A549 (cell line): ENCODE results near the gene GPAT2. TPM values are rescaled to one million over a fixed set of nuclear protein-coding genes. Genes with fewer than 3 reads are reported as not detected.
"Not testable (repeated sequence)": the region's sequence is repeated elsewhere in the genome, so short reads cannot be mapped to it uniquely, and the experiment has no call there.

ENCODE experiments used
- ATAC-seq, 2 experiments: fragments of 200-7000 bp in 1 of 2; fragments of >200 bp in 1 of 2; cut with Nextera tagmentation in 1 of 2; cut with Tn5 transposase in 1 of 2; 3 replicates each; pipeline versions ENCODE4 v1.8.0 to v1.9.1; 2018 to 2020; ENCODE audit warnings: mild to moderate bottlenecking in 1 of 2, moderate library complexity in 1 of 2
- CTCF ChIA-PET: fragments of 300-600 bp; sonication (Branson Sonifier 250); formaldehyde crosslinking; extraction: SDS; loops from one replicate; lab custom pipeline; 2021; ENCODE audit warnings: antibody characterized with exemption, inconsistent platforms; lab: Yijun Ruan, JAX
- POLR2A ChIA-PET: fragments of 350-600 bp; formaldehyde crosslinking; extraction: SDS; loops from one replicate; lab custom pipeline; 2021; ENCODE audit warnings: antibody characterized with exemption, inconsistent platforms; lab: Yijun Ruan, JAX
- DNase-seq, 2 experiments: peaks; one replicate each; pipeline versions ENCODE4 v3.0.0 to v3.0.0-alpha.2; 2011 to 2016; ENCODE audit warnings: low read depth in 1 of 2, low spot score in 1 of 2
- FAIRE-seq: peaks from 2 replicates; lab custom pipeline; 2011; peaks lifted over from hg19 to GRCh38; lab: Jason Lieb, UNC
- H3K27ac ChIP-seq, 2 experiments: fragments of >200 bp; sonication (Bioruptor Twin); formaldehyde crosslinking; 3 replicates each; pipeline ENCODE4 v1.5.1; 2016 to 2017
- H3K4me1 ChIP-seq: fragments of >200 bp; sonication (Bioruptor Twin); formaldehyde crosslinking; 3 replicates; pipeline ENCODE4 v1.6.1; 2016
- H3K4me2 ChIP-seq: fragments of >200 bp; sonication (Bioruptor Twin); formaldehyde crosslinking; 3 replicates; pipeline ENCODE4 v1.6.1; 2016
- H3K4me3 ChIP-seq: fragments of >200 bp; sonication (Bioruptor Twin); formaldehyde crosslinking; 3 replicates; pipeline ENCODE4 v1.5.1; 2016
- H3K9me3 ChIP-seq: fragments of >200 bp; sonication (Bioruptor Twin); formaldehyde crosslinking; 3 replicates; pipeline ENCODE4 v1.6.1; 2016
- WGBS: methylation state at CpG from one replicate; pipeline ENCODE4 v1.1.6; 2017; ENCODE audit errors: missing lambda C conversion rate; 5-methylcytosine and 5-hydroxymethylcytosine counted together
- polyA plus RNA-seq, 4 experiments: library from polyadenylated mRNA; depleted of rRNA in 3 of 4; stranded (reverse); fragments of >200 nt; fragmentation: RNase III in 1 of 4; extraction: RNeasy Plus Mini Kit Qiagen cat#74134 plus additional on column Dnase treatment in 1 of 4; gene quantifications; 2 replicates in 3 of 4; 3 replicates in 1 of 4; pipeline ENCODE4 v1.2.3, GENCODE V29; 2011 to 2017

The GPAT2 gene
- polyA plus RNA-seq, 2 of the 4 experiments (the other 2 are of a cell fraction): not detected

DNA sequence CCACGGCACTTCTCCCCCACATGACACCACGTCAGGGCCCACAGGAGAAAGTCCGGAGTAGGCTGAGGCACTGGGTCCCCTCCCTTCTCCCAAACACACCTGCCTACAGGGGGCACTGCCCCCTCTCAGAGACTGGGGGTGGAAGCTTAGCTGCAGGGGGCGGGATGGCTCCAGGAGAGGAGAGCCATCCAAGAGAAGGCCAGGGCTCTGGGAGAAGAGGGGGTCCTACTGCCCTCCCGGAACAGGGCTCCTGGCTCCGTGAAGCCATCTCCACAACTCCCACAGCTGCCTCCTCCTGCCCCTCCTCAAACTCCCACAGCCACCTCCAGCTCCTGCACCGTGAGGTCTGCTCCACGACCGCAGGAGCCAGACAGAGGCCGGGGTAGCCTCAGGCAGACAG is 25.6 kb upstream of the GPAT2 start:
- POLR2A ChIA-PET, H3K27ac ChIP-seq, FAIRE-seq, H3K4me2 ChIP-seq, DNase-seq, H3K4me3 ChIP-seq, H3K9me3 ChIP-seq, H3K4me1 ChIP-seq, CTCF ChIA-PET: not testable (repeated sequence)
- 0 out of 6 replicates have a peak, but pooled peaks of 1 of the 2 experiments have one; percentile 4 for ATAC-seq
- 83% methylated on average over 7 of the region's 10 CpGs for WGBS

DNA sequence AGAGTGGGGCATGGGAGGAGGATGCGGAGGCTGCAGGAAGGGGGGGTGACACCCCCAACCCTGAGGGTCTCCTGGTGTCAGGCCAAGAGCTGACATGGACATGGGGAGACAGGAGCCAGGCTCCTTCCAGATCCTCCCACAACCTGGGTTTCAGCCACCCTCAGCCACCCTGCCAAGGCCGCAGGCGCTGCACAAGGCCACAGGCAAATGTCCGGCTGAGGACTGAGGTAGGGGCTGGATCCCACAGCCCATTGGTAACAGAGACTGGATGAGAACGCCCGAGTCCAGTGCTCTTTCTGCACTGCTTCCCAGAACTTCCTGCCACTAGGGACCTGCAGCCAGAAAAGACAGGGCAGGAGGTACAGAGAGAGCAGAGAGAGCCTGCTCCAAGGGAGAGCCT is 24.7 kb upstream of the GPAT2 start:
- CTCF ChIA-PET, POLR2A ChIA-PET, H3K27ac ChIP-seq, ATAC-seq, FAIRE-seq, H3K4me1 ChIP-seq, H3K4me3 ChIP-seq, H3K4me2 ChIP-seq, DNase-seq, H3K9me3 ChIP-seq: not testable (repeated sequence)
- 72% methylated on average over 2 of the region's 6 CpGs for WGBS

DNA sequence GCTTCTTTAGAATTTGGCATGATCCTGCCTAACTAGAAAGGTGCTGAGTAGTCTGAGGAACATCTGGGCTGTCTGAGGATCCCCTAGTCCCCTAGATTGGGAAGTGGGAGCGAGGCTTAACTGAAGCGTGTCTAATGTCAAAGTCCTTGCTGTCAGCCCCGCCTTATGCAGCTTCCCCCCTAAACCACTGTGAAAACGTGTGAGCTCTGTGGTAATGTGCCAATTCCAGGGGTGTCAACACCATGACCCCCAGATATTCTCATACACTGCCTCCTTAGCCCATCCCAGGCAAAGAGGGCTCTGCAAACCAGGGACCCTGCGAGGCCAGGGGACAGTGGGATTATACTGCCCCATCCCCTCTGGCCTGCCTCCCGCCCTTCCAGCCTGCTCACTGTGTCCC is 21.1 kb upstream of the GPAT2 start:
- POLR2A ChIA-PET, H3K4me3 ChIP-seq, H3K9me3 ChIP-seq, CTCF ChIA-PET, ATAC-seq, DNase-seq, H3K4me1 ChIP-seq, FAIRE-seq, H3K27ac ChIP-seq, H3K4me2 ChIP-seq: not testable (repeated sequence)
- WGBS: 59% methylated on average over 3 of the region's 6 CpGs

DNA sequence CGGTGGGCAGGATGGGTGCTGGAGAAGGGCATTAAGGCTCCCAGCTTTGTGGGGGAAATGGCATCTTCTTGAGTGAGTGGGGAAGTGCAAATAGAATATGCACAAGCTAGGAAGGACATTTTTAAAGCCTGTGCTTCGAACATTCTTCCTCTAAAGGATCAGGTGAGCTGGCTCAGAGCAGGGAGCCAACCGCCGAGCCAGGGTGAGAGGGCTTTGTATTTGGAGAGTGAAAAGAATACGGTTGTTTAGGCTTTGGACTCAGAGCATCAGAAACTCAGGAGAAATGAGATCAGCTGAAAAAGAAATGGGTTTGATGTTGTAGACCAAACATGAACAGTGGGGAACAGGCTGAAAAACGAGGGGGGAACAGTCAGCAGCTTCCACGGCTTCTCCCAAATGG is 19.8 kb upstream of the GPAT2 start:
- H3K27ac ChIP-seq, H3K4me1 ChIP-seq, H3K4me2 ChIP-seq, ATAC-seq, FAIRE-seq, CTCF ChIA-PET, POLR2A ChIA-PET, H3K4me3 ChIP-seq, H3K9me3 ChIP-seq, DNase-seq: not testable (repeated sequence)
- 54% methylated on average over 6 of the region's 7 CpGs for WGBS

DNA sequence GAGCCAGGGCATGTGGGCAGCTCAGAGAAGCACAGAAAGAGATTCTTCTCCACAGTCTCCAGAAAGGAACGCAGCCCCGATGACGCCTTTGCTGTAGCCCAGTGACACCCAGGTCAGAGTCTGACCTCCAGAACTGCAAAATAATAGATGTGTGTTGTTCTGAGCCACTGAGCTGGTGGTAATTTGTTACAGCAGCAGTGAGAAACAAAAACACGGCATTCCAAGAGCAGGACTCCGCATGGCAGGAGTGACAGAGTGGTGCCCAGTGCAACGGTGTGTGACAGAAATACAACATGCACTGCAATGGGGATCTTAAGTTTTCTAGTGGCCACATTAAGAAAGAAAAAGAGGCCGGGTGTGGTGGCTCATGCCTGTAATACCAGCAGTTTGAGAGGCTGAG is 18.7 kb upstream of the GPAT2 start:
- FAIRE-seq, POLR2A ChIA-PET: not testable (repeated sequence)
- WGBS: 70% methylated on average over 7 of the region's 7 CpGs

DNA sequence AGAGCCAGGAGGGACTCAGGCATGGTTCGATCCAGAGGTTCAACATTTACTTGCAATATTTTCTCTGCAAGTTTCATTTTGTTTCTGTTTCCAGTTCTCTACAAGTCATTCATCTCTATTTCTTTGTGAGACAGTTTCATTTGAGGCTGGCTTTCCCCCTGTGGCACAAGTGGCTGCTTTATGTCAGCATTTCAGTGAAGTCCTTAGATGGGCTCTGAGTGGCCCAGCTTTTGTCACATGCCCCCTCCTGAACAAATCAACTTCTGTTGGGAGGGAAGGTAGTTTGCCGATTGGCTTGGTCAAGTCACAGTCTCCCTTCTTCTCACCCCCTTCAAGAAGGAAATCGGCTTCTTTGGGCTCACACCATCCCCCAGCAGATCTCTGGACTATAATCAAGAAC is 17.9 kb upstream of the GPAT2 start:
- POLR2A ChIA-PET, CTCF ChIA-PET, H3K4me2 ChIP-seq, DNase-seq, H3K4me3 ChIP-seq, ATAC-seq, FAIRE-seq, H3K4me1 ChIP-seq, H3K27ac ChIP-seq, H3K9me3 ChIP-seq: not testable (repeated sequence)
- WGBS: 61% methylated on average over 2 of the region's 3 CpGs

More for the DNA sequence above, 18.7 kb upstream of the GPAT2 start:
- H3K4me1 ChIP-seq, ATAC-seq, H3K9me3 ChIP-seq, CTCF ChIA-PET, H3K4me3 ChIP-seq, DNase-seq, H3K4me2 ChIP-seq, H3K27ac ChIP-seq: not testable (repeated sequence)

DNA sequence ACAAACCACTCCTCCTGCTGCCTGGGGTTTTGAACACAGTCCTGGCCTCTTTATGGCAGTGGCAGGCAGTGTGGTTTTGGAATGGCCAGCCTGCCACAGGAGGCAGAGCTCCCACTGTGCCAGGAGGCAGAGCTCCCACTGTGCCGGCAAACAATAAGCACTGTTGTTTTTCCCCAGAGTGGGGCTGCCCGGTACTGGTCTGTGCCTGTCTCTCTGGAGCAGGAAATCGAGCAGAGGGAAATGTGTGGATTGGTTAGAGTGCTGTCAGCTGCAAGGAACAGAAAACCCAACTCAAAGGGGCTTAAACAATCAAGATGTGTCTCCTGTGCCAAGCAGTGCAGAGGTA is 15.2 kb upstream of the GPAT2 start:
- H3K9me3 ChIP-seq, H3K4me1 ChIP-seq, DNase-seq, ATAC-seq, CTCF ChIA-PET, FAIRE-seq, H3K27ac ChIP-seq, H3K4me3 ChIP-seq, H3K4me2 ChIP-seq, POLR2A ChIA-PET: not testable (repeated sequence)
- no CpG with 5 or more reads among the region's 3 CpGs for WGBS

DNA sequence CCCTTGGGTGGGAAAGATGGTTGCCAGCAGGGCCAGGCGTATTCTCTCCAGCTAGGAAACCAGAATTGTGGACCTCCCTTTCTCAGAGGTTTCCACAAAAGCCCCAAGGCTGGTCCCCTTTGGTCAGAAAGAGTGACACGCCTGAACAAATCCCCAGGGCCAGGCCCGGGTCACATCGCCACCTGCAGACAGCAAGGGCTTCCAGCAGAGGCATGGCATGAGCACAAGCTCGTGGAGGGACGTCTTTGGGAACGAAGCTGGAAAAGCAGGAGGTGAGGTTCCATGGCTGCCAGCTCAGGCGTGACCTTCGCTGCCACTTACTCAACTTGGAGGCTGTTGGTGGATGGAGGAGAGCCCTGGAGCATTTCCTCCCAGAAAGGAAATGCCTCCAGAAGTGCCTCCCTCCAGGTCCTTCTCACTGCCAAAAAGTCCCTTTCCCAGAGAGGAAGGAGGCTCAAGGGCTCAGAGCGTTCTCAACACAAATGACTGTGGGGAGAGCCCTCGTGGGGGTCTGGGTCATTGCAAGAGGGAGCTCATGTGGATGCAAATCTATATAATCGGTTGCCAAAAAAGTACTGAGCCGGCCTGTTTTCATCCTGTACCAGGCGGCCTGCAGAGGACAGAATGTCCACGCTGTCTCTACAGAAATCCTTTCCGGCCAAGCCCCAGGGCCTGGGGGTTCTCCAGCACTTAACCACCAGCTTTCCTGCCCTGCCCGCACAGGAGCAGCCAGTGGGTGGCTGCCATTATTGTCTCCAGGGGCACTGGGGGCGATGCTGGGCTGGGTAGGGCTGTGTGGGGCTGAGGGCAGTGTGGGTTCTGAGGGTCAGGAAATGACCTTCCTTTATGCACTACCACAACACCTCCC is 14.6 kb upstream of the GPAT2 start:
- FAIRE-seq, CTCF ChIA-PET, H3K4me1 ChIP-seq, H3K9me3 ChIP-seq, H3K4me2 ChIP-seq, POLR2A ChIA-PET, DNase-seq, H3K27ac ChIP-seq, H3K4me3 ChIP-seq: not testable (repeated sequence)
- ATAC-seq: peak; percentile 54 to 82; a peak in 4 of 6 replicates
- WGBS: 50% methylated on average over 3 of the region's 18 CpGs

DNA sequence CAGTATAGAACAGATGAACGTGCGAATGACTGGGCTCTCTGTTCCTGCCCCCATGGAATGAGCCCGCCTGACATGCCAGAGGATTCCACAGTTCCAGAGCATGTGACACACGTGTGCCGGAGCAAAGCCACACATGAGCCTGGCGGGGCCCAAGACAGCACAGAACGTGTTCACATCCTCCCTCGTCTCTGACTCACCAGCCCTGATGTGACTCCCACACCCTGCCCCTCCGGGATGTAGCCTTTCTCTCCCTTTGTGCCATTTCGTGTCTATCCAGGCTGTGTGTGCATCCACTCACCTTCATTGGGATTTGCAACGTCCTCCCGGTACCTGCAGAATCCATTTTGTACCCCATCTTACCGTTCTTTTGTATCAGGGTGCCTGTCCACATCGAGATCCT is 838 bp upstream of the GPAT2 start:
- ATAC-seq, CTCF ChIA-PET, POLR2A ChIA-PET, H3K27ac ChIP-seq, DNase-seq, H3K9me3 ChIP-seq, FAIRE-seq, H3K4me3 ChIP-seq, H3K4me1 ChIP-seq, H3K4me2 ChIP-seq: not testable (repeated sequence)
- WGBS: no CpG with 5 or more reads among the region's 14 CpGs

DNA sequence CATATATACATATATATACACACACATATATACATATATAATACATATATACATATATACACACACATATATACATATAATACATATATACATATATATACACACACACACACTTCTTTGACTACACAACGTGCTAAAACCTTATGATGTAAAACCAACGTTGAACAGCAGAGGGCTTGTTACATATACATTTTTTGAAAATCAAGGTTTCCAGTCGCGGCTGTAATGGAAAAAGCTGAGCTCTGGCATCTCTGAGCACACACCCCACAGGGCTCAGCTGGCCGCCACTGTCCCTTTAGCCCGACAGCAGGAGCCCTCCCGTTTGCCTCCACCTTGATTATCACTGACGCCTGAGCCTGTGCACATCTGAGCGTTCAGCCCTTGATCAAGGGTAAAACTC is 719 bp downstream of the GPAT2 start:
- ATAC-seq: peak in 1 of 2 experiments; percentile 67; a peak in 3 of 6 replicates

DNA sequence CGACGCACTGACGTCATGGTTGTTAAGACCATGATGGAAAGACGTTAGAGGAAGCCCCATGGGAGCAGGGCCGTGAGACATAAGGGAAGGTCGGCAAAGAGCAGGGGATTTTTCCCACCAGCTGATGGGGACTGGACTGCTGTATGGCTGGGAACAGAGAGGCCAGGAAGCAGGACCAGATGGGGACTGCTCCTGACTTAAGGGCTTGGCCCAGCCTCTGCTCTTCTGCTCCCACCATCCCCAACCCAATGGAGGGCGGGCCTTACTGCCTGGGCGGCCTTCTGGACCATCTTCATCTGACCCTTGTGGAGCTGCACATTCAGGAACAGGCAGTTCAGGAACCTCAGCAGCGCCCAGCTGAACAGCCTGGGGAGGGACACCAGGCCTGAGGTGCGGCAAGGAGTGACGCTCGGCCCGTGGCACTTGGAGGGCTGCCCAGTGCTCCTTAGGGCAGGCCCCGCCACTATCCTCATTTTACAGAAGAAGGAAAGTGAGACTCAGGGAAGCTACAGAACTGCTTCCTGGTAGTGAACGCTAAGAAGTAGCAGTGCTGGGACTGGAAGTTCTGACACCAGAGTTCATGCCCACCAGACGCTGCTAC is 6.9 kb downstream of the GPAT2 start:
- H3K4me1 ChIP-seq, H3K4me2 ChIP-seq, POLR2A ChIA-PET, CTCF ChIA-PET, H3K9me3 ChIP-seq, DNase-seq, ATAC-seq, FAIRE-seq, H3K27ac ChIP-seq, H3K4me3 ChIP-seq: not testable (repeated sequence)
- WGBS: no CpG with 5 or more reads among the region's 16 CpGs

More for the DNA sequence above, 719 bp downstream of the GPAT2 start:
- H3K4me1 ChIP-seq, H3K9me3 ChIP-seq, H3K27ac ChIP-seq, DNase-seq, H3K4me3 ChIP-seq, H3K4me2 ChIP-seq, POLR2A ChIA-PET, CTCF ChIA-PET, FAIRE-seq: not testable (repeated sequence)
- WGBS: 0% methylated on average over 1 of the region's 9 CpGs
